ENCODE measurements around the gene ILRUN. TPM values are rescaled to one million over a fixed set of nuclear protein-coding genes. Genes with fewer than 3 reads are reported as not detected.

Gene ILRUN
- total and polyA plus RNA-seq, 9 of the 15 experiments (the other 6 are each of a cell fraction or from before 2014, with no cell fraction given), result 24.9 to 78.9 (median 53.4) TPM

DNA sequence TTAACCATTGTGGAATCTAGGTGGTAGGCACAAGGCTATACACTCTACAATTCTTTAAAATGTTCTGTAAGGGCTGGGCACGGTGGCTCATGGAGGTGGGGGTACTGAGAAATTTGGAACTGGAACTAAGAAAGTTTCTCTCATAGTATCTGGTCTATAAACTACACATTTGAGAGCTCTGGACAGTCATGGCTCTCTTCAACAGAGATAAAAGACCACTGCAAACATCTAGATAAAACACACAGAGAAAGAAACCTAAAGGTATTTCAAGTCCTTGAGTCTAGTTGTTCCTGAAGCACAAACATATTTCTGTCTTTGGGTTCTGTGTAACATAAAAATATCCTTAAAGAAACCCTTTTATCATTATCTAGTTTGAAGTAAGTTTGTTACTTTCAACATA is 35.2 kb downstream of the ILRUN start (continued):
- TF ChIP-seq MYNN (IDR thresholded peaks at IDR 0.05), result 0 out of 2 replicates have a peak, but pooled peaks have one; percentile 24
- TF ChIP-seq MYNN (CRISPR knock-in tag; IDR thresholded peaks at IDR 0.05), result no peak
- TF ChIP-seq HMG20A (CRISPR knock-in tag; conservative IDR thresholded peaks at IDR 0.05), result no peak
- peak; percentile 57; the same call in 1 of the 2 replicates for TF ChIP-seq ZNF197 (CRISPR knock-in tag; IDR thresholded peaks at IDR 0.05; ENCODE audit: low read depth)
- 0 out of 2 replicates have a peak, but pooled peaks have one; percentile 21 for TF ChIP-seq RFX5 (IDR thresholded peaks at IDR 0.05; ENCODE audit: low read depth, low read length)
- peak; percentile 72; the same call in 1 of the 2 replicates for TF ChIP-seq SMARCC2 (IDR thresholded peaks at IDR 0.05; ENCODE audit: low read depth)
- peak; percentile 82 for TF ChIP-seq EP300 (IDR thresholded peaks at IDR 0.05; ENCODE audit: low read length)
- TF ChIP-seq ZNF444 (CRISPR knock-in tag; IDR thresholded peaks at IDR 0.05), result no peak
- TF ChIP-seq TBL1XR1 (IDR thresholded peaks at IDR 0.05; ENCODE audit: low read length in 2 of 2), result peak in 1 of 2 experiments; percentile 51; a peak in 2 of 4 replicates
- TF ChIP-seq MTA2 (IDR thresholded peaks at IDR 0.05; ENCODE audit: low read depth), result peak; percentile 53; the same call in 1 of the 2 replicates
- 0 out of 2 replicates have a peak, but pooled peaks have one; percentile 17 for TF ChIP-seq HEY1 (CRISPR knock-in tag; IDR thresholded peaks at IDR 0.05; ENCODE audit: borderline replicate concordance)
- TF ChIP-seq ZNF644 (tag; IDR thresholded peaks at IDR 0.05; ENCODE audit: low read depth), result no peak
- TF ChIP-seq SMARCE1 (IDR thresholded peaks at IDR 0.05), result peak; percentile 70
- no peak for TF ChIP-seq NEUROD1 (IDR thresholded peaks at IDR 0.05; ENCODE audit: borderline replicate concordance, low read depth, low read length, partially characterized antibody)
- TF ChIP-seq ARID1B (IDR thresholded peaks at IDR 0.05), result peak; percentile 88
- TF ChIP-seq JUND (IDR thresholded peaks at IDR 0.05; ENCODE audit: borderline replicate concordance, low read depth, low read length), result no peak
- peak; percentile 28; the same call in 1 of the 3 replicates for TF ChIP-seq JUND (tag; IDR thresholded peaks at IDR 0.05; ENCODE audit: borderline replicate concordance, low read depth, low read length)
- no peak for TF ChIP-seq MNT (conservative IDR thresholded peaks at IDR 0.05)
- peak; percentile 77 for TF ChIP-seq TEAD4 (IDR thresholded peaks at IDR 0.05; ENCODE audit: low read length)
- no peak for TF ChIP-seq TEAD4 (CRISPR knock-in tag; IDR thresholded peaks at IDR 0.05; ENCODE audit: borderline replicate concordance)
- no peak for TF ChIP-seq KDM2B (CRISPR knock-in tag; IDR thresholded peaks at IDR 0.05)
- TF ChIP-seq SMARCA4 (IDR thresholded peaks at IDR 0.05), result peak; percentile 77; the same call in 1 of the 2 replicates
- TF ChIP-seq SMAD4 (CRISPR knock-in tag; conservative IDR thresholded peaks at IDR 0.05), result peak; percentile 11; the same call in 1 of the 2 replicates
- TF ChIP-seq, protein P1, sequence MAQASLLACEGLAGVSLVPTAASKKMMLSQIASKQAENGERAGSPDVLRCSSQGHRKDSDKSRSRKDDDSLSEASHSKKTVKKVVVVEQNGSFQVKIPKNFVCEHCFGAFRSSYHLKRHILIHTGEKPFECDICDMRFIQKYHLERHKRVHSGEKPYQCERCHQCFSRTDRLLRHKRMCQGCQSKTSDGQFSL (CRISPR knock-in tag; IDR thresholded peaks at IDR 0.05), result no peak
- TF ChIP-seq, protein P1 (tag; IDR thresholded peaks at IDR 0.05), result no peak
- no peak for TF ChIP-seq ZNF212 (CRISPR knock-in tag; IDR thresholded peaks at IDR 0.05)
- no peak for TF ChIP-seq KLF6 (CRISPR knock-in tag; IDR thresholded peaks at IDR 0.05; ENCODE audit: borderline replicate concordance)
- peak; percentile 32 for TF ChIP-seq HDAC3 (IDR thresholded peaks at IDR 0.05; ENCODE audit: borderline replicate concordance, partially characterized antibody)

All from K562 (cell line).